ENCODE data around the gene PA2G4. TPM values are rescaled to one million over a fixed set of nuclear protein-coding genes. Genes with fewer than 3 reads are reported as not detected.

PA2G4 gene
- polyA plus RNA-seq, 2 of the 4 experiments (the other 2 are of a cell fraction) = 415 to 717 TPM

DNA sequence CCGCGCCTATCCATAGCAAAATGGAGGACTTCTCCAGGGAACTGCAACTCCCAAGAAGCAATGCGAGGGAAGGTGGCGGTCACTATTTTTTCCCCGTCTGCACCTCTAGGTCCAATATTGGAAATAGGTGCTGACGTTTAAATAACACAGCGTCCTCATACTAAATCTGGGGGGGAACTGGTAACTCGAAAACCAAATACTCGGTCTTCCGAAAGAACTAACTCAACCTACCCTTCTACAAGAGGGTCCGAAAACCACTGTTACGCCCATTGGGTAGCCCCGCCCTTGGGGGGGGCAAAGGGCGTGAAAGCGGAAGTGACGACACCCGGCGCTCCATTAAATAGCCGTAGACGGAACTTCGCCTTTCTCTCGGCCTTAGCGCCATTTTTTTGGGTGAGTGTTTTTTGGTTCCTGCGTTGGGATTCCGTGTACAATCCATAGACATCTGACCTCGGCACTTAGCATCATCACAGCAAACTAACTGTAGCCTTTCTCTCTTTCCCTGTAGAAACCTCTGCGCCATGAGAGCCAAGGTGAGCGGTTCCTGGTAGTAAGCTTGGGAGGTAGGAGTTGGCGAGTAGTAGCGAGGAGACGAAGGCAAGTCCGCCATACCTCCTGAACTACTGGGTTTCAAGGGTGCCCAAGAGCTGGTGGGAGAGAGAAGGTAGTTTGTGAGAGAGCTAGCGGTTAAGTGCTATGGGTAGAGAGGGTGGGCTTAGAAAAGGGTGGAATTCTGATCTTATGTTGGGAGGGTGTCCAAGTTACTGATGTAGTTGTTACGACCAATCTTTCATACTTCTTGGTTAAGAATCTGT is 12.1 kb downstream of the PA2G4 start, which contains the start of gene RPL41:
RPL41 (plus strand) TSS at position 367 of the 815 bp plus-strand sequence.
- Histone ChIP-seq H3K4me1 (peaks cover 20% of the 10 kb centered on the region), H3K4me3 (peak within 1 kb of the TSS; percentile 71), H3K4me2 (peak within 1 kb of the TSS; percentile 76), H3K27ac (peak within 1 kb of the TSS; percentile 90 to 96), H3K9me3 (no peaks in the 10 kb centered on the region)
- ATAC-seq (peak; percentile 46 to 59), DNase-seq (ENCODE audit: low read depth in 1 of 2, low spot score in 1 of 2) (peak; percentile 70 to 97), FAIRE-seq (peak; percentile 36)
- TF ChIP-seq GATA3 (IDR thresholded peaks at IDR 0.05; ENCODE audit: borderline replicate concordance) (peak; percentile 35), FOSB (CRISPR knock-in tag; IDR thresholded peaks at IDR 0.05) (peak; percentile 85), TP53 (CRISPR knock-in tag; IDR thresholded peaks at IDR 0.05) (peak; percentile 90), NR3C1 (IDR thresholded peaks at IDR 0.05) (no peak), MYC (IDR thresholded peaks at IDR 0.05; ENCODE audit: borderline replicate concordance, low read length) (peak; percentile 85), HOXA7 (CRISPR knock-in tag; IDR thresholded peaks at IDR 0.05) (peak; percentile 76), SMC3 (IDR thresholded peaks at IDR 0.05) (no peak), RARB (CRISPR knock-in tag; IDR thresholded peaks at IDR 0.05) (peak; percentile 85), PHF8 (IDR thresholded peaks at IDR 0.05; ENCODE audit: borderline replicate concordance, low read depth) (peak; percentile 92), KDM1A (IDR thresholded peaks at IDR 0.05; ENCODE audit: low read depth) (no peak), MAZ (IDR thresholded peaks at IDR 0.05; ENCODE audit: borderline replicate concordance, low read depth, low read length) (no peak; the same call in 1 of the 2 replicates), RFX5 (IDR thresholded peaks at IDR 0.05) (0 out of 2 replicates have a peak, but pooled peaks have one; percentile 13), POLR2A (IDR thresholded peaks at IDR 0.05; ENCODE audit: low read length) (peak; percentile 98), HOXB13 (CRISPR knock-in tag; IDR thresholded peaks at IDR 0.05; ENCODE audit: low read depth) (no peak), TFCP2L1 (CRISPR knock-in tag; IDR thresholded peaks at IDR 0.05) (peak; percentile 74; the same call in 1 of the 2 replicates), JUN (IDR thresholded peaks at IDR 0.05) (peak; percentile 99), NFE2L2 (conservative IDR thresholded peaks at IDR 0.05; ENCODE audit: low read length) (no peak), KDM5A (IDR thresholded peaks at IDR 0.05) (no peak), FOSL2 (IDR thresholded peaks at IDR 0.05) (no peak), FOSL2 (CRISPR knock-in tag; IDR thresholded peaks at IDR 0.05) (no peak), NPAS2 (CRISPR knock-in tag; IDR thresholded peaks at IDR 0.05; ENCODE audit: borderline replicate concordance) (no peak)
- TF ChIP-seq, protein P1, sequence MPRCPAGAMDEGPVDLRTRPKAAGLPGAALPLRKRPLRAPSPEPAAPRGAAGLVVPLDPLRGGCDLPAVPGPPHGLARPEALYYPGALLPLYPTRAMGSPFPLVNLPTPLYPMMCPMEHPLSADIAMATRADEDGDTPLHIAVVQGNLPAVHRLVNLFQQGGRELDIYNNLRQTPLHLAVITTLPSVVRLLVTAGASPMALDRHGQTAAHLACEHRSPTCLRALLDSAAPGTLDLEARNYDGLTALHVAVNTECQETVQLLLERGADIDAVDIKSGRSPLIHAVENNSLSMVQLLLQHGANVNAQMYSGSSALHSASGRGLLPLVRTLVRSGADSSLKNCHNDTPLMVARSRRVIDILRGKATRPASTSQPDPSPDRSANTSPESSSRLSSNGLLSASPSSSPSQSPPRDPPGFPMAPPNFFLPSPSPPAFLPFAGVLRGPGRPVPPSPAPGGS (IDR thresholded peaks at IDR 0.05) = peak; percentile 99
- TF ChIP-seq, protein P2, sequence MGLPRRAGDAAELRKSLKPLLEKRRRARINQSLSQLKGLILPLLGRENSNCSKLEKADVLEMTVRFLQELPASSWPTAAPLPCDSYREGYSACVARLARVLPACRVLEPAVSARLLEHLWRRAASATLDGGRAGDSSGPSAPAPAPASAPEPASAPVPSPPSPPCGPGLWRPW (IDR thresholded peaks at IDR 0.05) = no peak
- TF ChIP-seq, protein P3, sequence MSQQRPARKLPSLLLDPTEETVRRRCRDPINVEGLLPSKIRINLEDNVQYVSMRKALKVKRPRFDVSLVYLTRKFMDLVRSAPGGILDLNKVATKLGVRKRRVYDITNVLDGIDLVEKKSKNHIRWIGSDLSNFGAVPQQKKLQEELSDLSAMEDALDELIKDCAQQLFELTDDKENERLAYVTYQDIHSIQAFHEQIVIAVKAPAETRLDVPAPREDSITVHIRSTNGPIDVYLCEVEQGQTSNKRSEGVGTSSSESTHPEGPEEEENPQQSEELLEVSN (IDR thresholded peaks at IDR 0.05; ENCODE audit: borderline replicate concordance, low read depth) = peak; percentile 71; the same call in 1 of the 2 replicates
- TF ChIP-seq, protein P4, sequence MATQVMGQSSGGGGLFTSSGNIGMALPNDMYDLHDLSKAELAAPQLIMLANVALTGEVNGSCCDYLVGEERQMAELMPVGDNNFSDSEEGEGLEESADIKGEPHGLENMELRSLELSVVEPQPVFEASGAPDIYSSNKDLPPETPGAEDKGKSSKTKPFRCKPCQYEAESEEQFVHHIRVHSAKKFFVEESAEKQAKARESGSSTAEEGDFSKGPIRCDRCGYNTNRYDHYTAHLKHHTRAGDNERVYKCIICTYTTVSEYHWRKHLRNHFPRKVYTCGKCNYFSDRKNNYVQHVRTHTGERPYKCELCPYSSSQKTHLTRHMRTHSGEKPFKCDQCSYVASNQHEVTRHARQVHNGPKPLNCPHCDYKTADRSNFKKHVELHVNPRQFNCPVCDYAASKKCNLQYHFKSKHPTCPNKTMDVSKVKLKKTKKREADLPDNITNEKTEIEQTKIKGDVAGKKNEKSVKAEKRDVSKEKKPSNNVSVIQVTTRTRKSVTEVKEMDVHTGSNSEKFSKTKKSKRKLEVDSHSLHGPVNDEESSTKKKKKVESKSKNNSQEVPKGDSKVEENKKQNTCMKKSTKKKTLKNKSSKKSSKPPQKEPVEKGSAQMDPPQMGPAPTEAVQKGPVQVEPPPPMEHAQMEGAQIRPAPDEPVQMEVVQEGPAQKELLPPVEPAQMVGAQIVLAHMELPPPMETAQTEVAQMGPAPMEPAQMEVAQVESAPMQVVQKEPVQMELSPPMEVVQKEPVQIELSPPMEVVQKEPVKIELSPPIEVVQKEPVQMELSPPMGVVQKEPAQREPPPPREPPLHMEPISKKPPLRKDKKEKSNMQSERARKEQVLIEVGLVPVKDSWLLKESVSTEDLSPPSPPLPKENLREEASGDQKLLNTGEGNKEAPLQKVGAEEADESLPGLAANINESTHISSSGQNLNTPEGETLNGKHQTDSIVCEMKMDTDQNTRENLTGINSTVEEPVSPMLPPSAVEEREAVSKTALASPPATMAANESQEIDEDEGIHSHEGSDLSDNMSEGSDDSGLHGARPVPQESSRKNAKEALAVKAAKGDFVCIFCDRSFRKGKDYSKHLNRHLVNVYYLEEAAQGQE (IDR thresholded peaks at IDR 0.05) = peak; percentile 28; the same call in 1 of the 2 replicates
- TF ChIP-seq, protein P5, sequence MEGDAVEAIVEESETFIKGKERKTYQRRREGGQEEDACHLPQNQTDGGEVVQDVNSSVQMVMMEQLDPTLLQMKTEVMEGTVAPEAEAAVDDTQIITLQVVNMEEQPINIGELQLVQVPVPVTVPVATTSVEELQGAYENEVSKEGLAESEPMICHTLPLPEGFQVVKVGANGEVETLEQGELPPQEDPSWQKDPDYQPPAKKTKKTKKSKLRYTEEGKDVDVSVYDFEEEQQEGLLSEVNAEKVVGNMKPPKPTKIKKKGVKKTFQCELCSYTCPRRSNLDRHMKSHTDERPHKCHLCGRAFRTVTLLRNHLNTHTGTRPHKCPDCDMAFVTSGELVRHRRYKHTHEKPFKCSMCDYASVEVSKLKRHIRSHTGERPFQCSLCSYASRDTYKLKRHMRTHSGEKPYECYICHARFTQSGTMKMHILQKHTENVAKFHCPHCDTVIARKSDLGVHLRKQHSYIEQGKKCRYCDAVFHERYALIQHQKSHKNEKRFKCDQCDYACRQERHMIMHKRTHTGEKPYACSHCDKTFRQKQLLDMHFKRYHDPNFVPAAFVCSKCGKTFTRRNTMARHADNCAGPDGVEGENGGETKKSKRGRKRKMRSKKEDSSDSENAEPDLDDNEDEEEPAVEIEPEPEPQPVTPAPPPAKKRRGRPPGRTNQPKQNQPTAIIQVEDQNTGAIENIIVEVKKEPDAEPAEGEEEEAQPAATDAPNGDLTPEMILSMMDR (IDR thresholded peaks at IDR 0.05) = no peak
- TF ChIP-seq, protein P6, sequence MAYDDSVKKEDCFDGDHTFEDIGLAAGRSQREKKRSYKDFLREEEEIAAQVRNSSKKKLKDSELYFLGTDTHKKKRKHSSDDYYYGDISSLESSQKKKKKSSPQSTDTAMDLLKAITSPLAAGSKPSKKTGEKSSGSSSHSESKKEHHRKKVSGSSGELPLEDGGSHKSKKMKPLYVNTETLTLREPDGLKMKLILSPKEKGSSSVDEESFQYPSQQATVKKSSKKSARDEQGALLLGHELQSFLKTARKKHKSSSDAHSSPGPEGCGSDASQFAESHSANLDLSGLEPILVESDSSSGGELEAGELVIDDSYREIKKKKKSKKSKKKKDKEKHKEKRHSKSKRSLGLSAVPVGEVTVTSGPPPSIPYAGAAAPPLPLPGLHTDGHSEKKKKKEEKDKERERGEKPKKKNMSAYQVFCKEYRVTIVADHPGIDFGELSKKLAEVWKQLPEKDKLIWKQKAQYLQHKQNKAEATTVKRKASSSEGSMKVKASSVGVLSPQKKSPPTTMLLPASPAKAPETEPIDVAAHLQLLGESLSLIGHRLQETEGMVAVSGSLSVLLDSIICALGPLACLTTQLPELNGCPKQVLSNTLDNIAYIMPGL (CRISPR knock-in tag; IDR thresholded peaks at IDR 0.05; ENCODE audit: borderline replicate concordance) = 0 out of 2 replicates have a peak, but pooled peaks have one; percentile 41
- TF ChIP-seq, protein P7, sequence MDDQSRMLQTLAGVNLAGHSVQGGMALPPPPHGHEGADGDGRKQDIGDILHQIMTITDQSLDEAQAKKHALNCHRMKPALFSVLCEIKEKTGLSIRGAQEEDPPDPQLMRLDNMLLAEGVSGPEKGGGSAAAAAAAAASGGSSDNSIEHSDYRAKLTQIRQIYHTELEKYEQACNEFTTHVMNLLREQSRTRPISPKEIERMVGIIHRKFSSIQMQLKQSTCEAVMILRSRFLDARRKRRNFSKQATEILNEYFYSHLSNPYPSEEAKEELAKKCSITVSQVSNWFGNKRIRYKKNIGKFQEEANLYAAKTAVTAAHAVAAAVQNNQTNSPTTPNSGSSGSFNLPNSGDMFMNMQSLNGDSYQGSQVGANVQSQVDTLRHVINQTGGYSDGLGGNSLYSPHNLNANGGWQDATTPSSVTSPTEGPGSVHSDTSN (IDR thresholded peaks at IDR 0.05) = peak; percentile 40; the same call in 1 of the 2 replicates
- TF ChIP-seq, protein P8, sequence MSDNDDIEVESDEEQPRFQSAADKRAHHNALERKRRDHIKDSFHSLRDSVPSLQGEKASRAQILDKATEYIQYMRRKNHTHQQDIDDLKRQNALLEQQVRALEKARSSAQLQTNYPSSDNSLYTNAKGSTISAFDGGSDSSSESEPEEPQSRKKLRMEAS (IDR thresholded peaks at IDR 0.05) = peak; percentile 98
- ChIA-PET CTCF (interaction anchor here (1.4 to 4.5 kb wide), 3 partner anchors 11 to 13 kb away, joined by 3 to 34 read pairs (median 21); partner anchors contain the start of genes ESYT1 and PA2G4), POLR2A (interaction anchor here (0.6 to 5.5 kb wide), 10 partner anchors 11 to 400 kb away, joined by 3 to 77 read pairs (median 6); partner anchors contain the start of genes CNPY2, ERBB3, ESYT1 and MYL6)
- WGBS (ENCODE audit: missing lambda C conversion rate) = under 1% methylated on average over 34 of the region's 34 CpGs
